ENCODE measurements around the gene ADAMTS12. TPM values are rescaled to one million over a fixed set of nuclear protein-coding genes. Genes with fewer than 3 reads are reported as not detected.

The ADAMTS12 gene
- total and polyA plus RNA-seq, 9 of the 15 experiments (the other 6 are each of a cell fraction or from before 2014, with no cell fraction given), result 0.11 TPM; not detected in 8

- H3K27me3 ChIP-seq (ENCODE audit: control insufficient read depth in 2 of 2, insufficient read depth in 2 of 2, low read length in 2 of 2), result peaks cover 0 to 4% of the 10 kb centered on the region in 2 experiments; a peak in 1 of 5 replicates
- no peaks in the 10 kb centered on the region for H3K9me3 ChIP-seq (replicated peaks; ENCODE audit: control insufficient read depth, insufficient read depth, low read depth, low read length)
- no peaks in the 10 kb centered on the region for H3K36me3 ChIP-seq (ENCODE audit: control insufficient read depth, insufficient read depth, low read length)
- ATAC-seq (no peak), DNase-seq (ENCODE audit: extremely low read depth in 1 of 4, low spot score in 3 of 4) (no peak), FAIRE-seq (no peak)
- no peak for TF ChIP-seq PML (IDR thresholded peaks at IDR 0.05; ENCODE audit: low read length)
- 0% methylated on average over 4 of the region's 4 CpGs for WGBS (ENCODE audit: insufficient coverage, low coverage, missing lambda C conversion rate)
- ChIA-PET CTCF (ENCODE audit: low intra/inter-chr PET ratio) (no interaction called here), POLR2A (interaction anchor here (0.7 kb wide), 1 partner anchor 39 kb away, joined by 3 read pairs; no protein-coding TSS in a partner anchor)
- in situ Hi-C loops (cut with MboI) (no loop called here), intact Hi-C loops (cut with micrococcal nuclease) (no loop called here)
- BruUV-seq (replicated peaks), result no TSS peak
- H3K4me3 ChIP-seq, result no peak overlapping the region
- no peak overlapping the region for H2AFZ ChIP-seq (ENCODE audit: low read depth, low read length)
- no peaks in the 10 kb centered on the region for H4K20me1 ChIP-seq (replicated peaks; ENCODE audit: control insufficient read depth, insufficient read depth, low read length)
- H3K4me2 ChIP-seq (ENCODE audit: insufficient read depth, low read length), result no peak overlapping the region
- H3K27ac ChIP-seq (ENCODE audit: extremely low read depth, low read depth, low read length), result no peak overlapping the region
- H3K9ac ChIP-seq (ENCODE audit: insufficient read depth in 1 of 2, low read depth in 2 of 2, low read length in 2 of 2), result no peak overlapping the region
- no peaks in the 10 kb centered on the region for H3K79me2 ChIP-seq (ENCODE audit: control insufficient read depth, insufficient read depth, low read length)
- no peaks in the 10 kb centered on the region for H3K9me1 ChIP-seq (ENCODE audit: control insufficient read depth, insufficient read depth, low read length)
- no peaks in the 10 kb centered on the region for H3K4me1 ChIP-seq (replicated peaks in 1 of 2; ENCODE audit: control insufficient read depth in 2 of 2, insufficient read depth in 2 of 2, low read length in 2 of 2)
Observed at GRCh38 chr5:33927685-33928084, 35.9 kb upstream of the ADAMTS12 start.

GRCh38 chr5:33925278-33925677 is 33.5 kb upstream of the ADAMTS12 start:
- H3K27ac ChIP-seq (ENCODE audit: extremely low read depth, low read depth, low read length), result no peak overlapping the region
- H3K9me3 ChIP-seq (replicated peaks; ENCODE audit: control insufficient read depth, insufficient read depth, low read depth, low read length), result no peaks in the 10 kb centered on the region
- H3K4me2 ChIP-seq (ENCODE audit: insufficient read depth, low read length), result no peak overlapping the region
- ATAC-seq, result no peak
- no peaks in the 10 kb centered on the region for H3K4me1 ChIP-seq (replicated peaks in 1 of 2; ENCODE audit: control insufficient read depth in 2 of 2, insufficient read depth in 2 of 2, low read length in 2 of 2)
- no peaks in the 10 kb centered on the region for H3K79me2 ChIP-seq (ENCODE audit: control insufficient read depth, insufficient read depth, low read length)
- no peaks in the 10 kb centered on the region for H3K9me1 ChIP-seq (ENCODE audit: control insufficient read depth, insufficient read depth, low read length)
- H3K4me3 ChIP-seq, result no peak overlapping the region
- intact Hi-C loops (cut with micrococcal nuclease), result no loop called here
- peaks cover 0 to 4% of the 10 kb centered on the region in 2 experiments; a peak in 1 of 5 replicates for H3K27me3 ChIP-seq (ENCODE audit: control insufficient read depth in 2 of 2, insufficient read depth in 2 of 2, low read length in 2 of 2)
- no peak overlapping the region for H2AFZ ChIP-seq (ENCODE audit: low read depth, low read length)
- POLR2A ChIA-PET, result no interaction called here
- FAIRE-seq, result no peak
- in situ Hi-C loops (cut with MboI), result no loop called here
- no peaks in the 10 kb centered on the region for H3K36me3 ChIP-seq (ENCODE audit: control insufficient read depth, insufficient read depth, low read length)
- no peaks in the 10 kb centered on the region for H4K20me1 ChIP-seq (replicated peaks; ENCODE audit: control insufficient read depth, insufficient read depth, low read length)
- BruUV-seq (replicated peaks), result no TSS peak
- no peak overlapping the region for H3K9ac ChIP-seq (ENCODE audit: insufficient read depth in 1 of 2, low read depth in 2 of 2, low read length in 2 of 2)
- CTCF ChIA-PET (ENCODE audit: low intra/inter-chr PET ratio), result no interaction called here
- no peak for DNase-seq (ENCODE audit: extremely low read depth in 1 of 4, low spot score in 3 of 4)
- TF ChIP-seq MEIS2 (IDR thresholded peaks at IDR 0.05; ENCODE audit: partially characterized antibody) (no peak), NCOA4 (IDR thresholded peaks at IDR 0.05; ENCODE audit: partially characterized antibody) (no peak), PTTG1 (tag; IDR thresholded peaks at IDR 0.05; ENCODE audit: low read depth) (no peak), NCOA1 (IDR thresholded peaks at IDR 0.05; ENCODE audit: low read depth) (no peak), SNIP1 (IDR thresholded peaks at IDR 0.05; ENCODE audit: low read depth) (no peak), MECOM (CRISPR knock-in tag; IDR thresholded peaks at IDR 0.05) (no peak), RBM15 (IDR thresholded peaks at IDR 0.05; ENCODE audit: insufficient read depth, low read length) (no peak), THAP12 (CRISPR knock-in tag; IDR thresholded peaks at IDR 0.05) (no peak), SAFB2 (IDR thresholded peaks at IDR 0.05; ENCODE audit: borderline replicate concordance, low read depth, low read length, severe bottlenecking) (no peak), SIN3A (IDR thresholded peaks at IDR 0.05; ENCODE audit: borderline replicate concordance in 2 of 2, control insufficient read depth in 1 of 2, low read depth in 2 of 2, low read length in 2 of 2) (no peak), HNRNPH1 (optimal IDR thresholded peaks at IDR 0.05; ENCODE audit: low read depth, low read length) (no peak), GTF2F1 (IDR thresholded peaks at IDR 0.05; ENCODE audit: low read depth, low read length) (no peak), MCM2 (IDR thresholded peaks at IDR 0.05; ENCODE audit: low read depth) (no peak), ZNF384 (IDR thresholded peaks at IDR 0.05; ENCODE audit: low read depth, low read length) (no peak)
